ENCODE measurements around the gene SUSD5. TPM values are rescaled to one million over a fixed set of nuclear protein-coding genes. Genes with fewer than 3 reads are reported as not detected.
A peak's percentile ranks its signal among the peaks of the same experiment; 100 is the strongest.

SUSD5 gene
- total RNA-seq, 3 donors from 2014 or later: 0.66 to 4.2 (median 3.8) TPM

DNA sequence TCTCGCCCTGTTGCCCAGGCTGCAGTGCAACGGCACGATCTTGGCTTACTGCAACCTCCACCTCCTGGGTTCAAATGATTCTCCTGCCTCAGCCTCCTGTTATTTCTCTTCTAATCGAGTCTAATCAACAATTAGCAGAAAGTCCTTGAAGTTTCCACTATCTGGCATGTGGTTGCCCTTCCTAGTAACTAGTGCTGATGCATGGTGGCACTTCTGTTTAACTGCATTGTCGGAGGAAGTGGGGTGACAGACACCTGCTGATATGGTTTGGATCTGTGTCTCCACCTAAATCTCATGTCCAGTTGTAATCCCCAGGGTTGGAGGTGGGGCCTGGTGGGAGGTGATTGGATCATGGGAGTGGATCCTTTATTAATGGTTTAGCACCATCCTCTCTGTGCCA is 95.6 kb downstream of the SUSD5 start:
- Histone ChIP-seq H3K36me3 (no peaks in the 10 kb centered on the region), H3K27me3 (no peaks in the 10 kb centered on the region), H3K4me1 (no peaks in the 10 kb centered on the region), H3K9me3 (no peaks in the 10 kb centered on the region), H3K4me3 (no peak overlapping the region), H3K27ac (no peak overlapping the region)
- TF ChIP-seq, protein P1, sequence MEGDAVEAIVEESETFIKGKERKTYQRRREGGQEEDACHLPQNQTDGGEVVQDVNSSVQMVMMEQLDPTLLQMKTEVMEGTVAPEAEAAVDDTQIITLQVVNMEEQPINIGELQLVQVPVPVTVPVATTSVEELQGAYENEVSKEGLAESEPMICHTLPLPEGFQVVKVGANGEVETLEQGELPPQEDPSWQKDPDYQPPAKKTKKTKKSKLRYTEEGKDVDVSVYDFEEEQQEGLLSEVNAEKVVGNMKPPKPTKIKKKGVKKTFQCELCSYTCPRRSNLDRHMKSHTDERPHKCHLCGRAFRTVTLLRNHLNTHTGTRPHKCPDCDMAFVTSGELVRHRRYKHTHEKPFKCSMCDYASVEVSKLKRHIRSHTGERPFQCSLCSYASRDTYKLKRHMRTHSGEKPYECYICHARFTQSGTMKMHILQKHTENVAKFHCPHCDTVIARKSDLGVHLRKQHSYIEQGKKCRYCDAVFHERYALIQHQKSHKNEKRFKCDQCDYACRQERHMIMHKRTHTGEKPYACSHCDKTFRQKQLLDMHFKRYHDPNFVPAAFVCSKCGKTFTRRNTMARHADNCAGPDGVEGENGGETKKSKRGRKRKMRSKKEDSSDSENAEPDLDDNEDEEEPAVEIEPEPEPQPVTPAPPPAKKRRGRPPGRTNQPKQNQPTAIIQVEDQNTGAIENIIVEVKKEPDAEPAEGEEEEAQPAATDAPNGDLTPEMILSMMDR (IDR thresholded peaks at IDR 0.05): no peak
- TF ChIP-seq POLR2AphosphoS5 (IDR thresholded peaks at IDR 0.05) (no peak), POLR2A (IDR thresholded peaks at IDR 0.05) (no peak)
- intact Hi-C loops (cut with DNase I; ENCODE audit: low total_unique reads): no loop called here
- no peak for DNase-seq (ENCODE audit: low spot score in 2 of 2)

DNA sequence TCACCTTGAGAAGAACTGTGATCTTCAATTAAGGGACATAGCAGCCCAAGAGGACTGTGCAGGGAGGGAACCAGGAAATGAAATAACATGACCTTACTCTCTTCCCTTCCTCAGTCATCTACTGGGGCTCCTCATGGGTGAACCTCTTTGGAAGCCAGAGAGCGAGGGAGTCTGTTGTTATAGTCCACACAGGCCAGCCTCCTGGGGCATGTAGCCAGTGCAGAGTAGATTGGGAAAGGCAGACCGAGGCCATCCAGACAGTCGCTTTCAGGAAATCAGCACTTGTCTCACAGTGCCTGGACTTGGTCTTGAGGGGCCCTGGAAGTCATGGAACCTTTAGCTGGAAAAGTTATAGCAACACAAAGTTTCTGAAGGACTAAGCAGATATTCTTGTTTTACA is 98.7 kb downstream of the SUSD5 start:
- no peaks in the 10 kb centered on the region for H3K36me3 ChIP-seq
- peak overlapping the region in 1 of 2 donors; percentile 38 for H3K27ac ChIP-seq
- no peak overlapping the region for H3K4me3 ChIP-seq
- no peaks in the 10 kb centered on the region for H3K27me3 ChIP-seq
- TF ChIP-seq POLR2A (IDR thresholded peaks at IDR 0.05) (no peak), POLR2AphosphoS5 (IDR thresholded peaks at IDR 0.05) (no peak)
- TF ChIP-seq, protein P1 (IDR thresholded peaks at IDR 0.05): no peak
- H3K4me1 ChIP-seq: no peaks in the 10 kb centered on the region
- DNase-seq (ENCODE audit: low spot score in 2 of 2): no peak
- no peaks in the 10 kb centered on the region for H3K9me3 ChIP-seq
- intact Hi-C loops (cut with DNase I; ENCODE audit: low total_unique reads): no loop called here

DNA sequence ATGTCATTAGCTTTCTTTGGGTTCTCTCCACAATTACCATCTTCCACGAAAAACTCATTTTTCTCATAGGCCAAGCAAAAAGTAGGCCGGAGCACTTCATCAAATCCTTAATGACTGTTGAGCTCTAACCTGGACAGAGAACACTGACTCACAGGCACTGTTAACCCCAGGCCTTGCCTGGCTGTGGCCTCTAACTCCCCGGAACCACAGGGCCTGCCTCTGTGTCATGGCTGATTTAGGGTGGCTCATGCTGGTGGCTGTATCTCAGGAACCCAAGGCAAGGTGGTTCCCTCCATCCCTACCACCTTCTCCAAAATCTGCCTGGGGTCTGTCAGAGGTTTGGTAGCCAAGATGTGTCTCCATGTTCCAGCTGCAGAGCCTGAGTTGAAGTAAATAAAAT is 101.1 kb downstream of the SUSD5 start:
- H3K4me1 ChIP-seq: no peaks in the 10 kb centered on the region
- H3K36me3 ChIP-seq: no peaks in the 10 kb centered on the region
- H3K9me3 ChIP-seq: no peaks in the 10 kb centered on the region
- no peak for DNase-seq (ENCODE audit: low spot score in 2 of 2)
- TF ChIP-seq, protein P1 (IDR thresholded peaks at IDR 0.05): no peak
- no peak for TF ChIP-seq POLR2AphosphoS5 (IDR thresholded peaks at IDR 0.05)
- no peaks in the 10 kb centered on the region for H3K27me3 ChIP-seq
- no peak overlapping the region for H3K4me3 ChIP-seq
- peak overlapping the region in 1 of 2 donors; percentile 25 for H3K27ac ChIP-seq
- intact Hi-C loops (cut with DNase I; ENCODE audit: low total_unique reads): no loop called here

DNA sequence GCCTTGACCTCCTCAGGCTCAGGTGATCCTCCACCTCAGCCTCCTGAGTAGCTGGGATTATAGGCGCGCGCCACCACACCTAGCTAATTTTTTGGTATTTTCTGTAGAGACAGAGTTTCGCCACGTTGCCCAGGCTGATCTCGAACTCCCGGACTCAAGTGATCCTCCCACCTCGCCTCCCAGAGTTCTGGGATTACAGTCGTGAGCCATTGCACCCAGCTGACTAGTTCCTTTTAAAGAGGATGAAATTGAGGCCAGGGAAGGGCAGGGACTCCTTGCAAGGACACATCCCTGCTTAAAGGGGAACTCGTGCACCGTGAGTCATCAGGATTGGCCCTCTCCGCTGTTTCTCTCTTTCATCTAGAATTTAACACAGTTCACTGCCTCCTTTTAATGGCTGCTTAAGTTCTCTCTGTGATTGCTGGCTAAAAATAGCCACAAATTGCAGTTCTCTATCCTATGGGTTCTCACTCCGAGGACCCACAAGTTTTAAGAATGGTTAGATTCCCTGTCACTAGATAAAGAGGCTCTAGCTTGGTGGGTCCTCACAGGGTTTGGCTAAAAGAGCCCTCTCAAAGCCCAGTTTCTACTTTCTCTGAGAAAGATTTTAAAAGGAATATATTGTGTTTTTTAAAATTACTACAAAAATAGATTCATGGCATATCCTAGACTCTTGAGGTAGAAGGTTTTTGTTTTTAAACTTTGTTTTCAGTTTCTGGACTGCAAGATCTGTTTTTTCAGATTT is 103.4 kb downstream of the SUSD5 start:
- no peaks in the 10 kb centered on the region for H3K27me3 ChIP-seq
- peak overlapping the region; percentile 53 to 99 (median 89) for H3K4me3 ChIP-seq
- peak overlapping the region; percentile 92 to 96 for H3K27ac ChIP-seq
- H3K9me3 ChIP-seq: no peaks in the 10 kb centered on the region
- intact Hi-C loops (cut with DNase I; ENCODE audit: low total_unique reads): no loop called here
- peak in 1 of 2 donors; percentile 57 for DNase-seq (ENCODE audit: low spot score in 2 of 2)
- TF ChIP-seq POLR2AphosphoS5 (IDR thresholded peaks at IDR 0.05): peak; percentile 22 to 63 (median 36)
- TF ChIP-seq, protein P1 (IDR thresholded peaks at IDR 0.05): no peak
- no peaks in the 10 kb centered on the region for H3K36me3 ChIP-seq
- H3K4me1 ChIP-seq: no peaks in the 10 kb centered on the region

DNA sequence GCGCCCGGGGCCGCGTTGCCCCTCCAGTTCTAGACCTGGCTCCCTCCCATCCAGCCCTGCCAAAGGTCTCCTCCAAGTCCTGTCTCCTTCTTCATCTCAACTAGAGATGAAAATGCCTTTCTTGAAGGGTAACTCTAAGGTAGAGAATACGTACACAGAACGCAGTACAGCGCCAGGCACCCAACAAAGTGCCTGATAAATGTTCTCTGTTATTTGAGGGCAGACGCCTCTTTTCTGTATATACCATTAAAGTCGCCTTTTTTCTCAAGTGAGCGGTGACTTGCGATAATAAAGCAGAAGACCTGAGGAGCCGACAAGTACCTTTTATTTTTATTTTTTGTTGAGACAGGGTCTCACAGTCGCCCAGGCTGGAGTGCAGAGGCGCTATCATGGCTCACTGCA is 104.0 kb downstream of the SUSD5 start:
- Histone ChIP-seq H3K27me3 (no peaks in the 10 kb centered on the region), H3K36me3 (no peaks in the 10 kb centered on the region), H3K27ac (peak overlapping the region; percentile 92 to 96), H3K9me3 (no peaks in the 10 kb centered on the region), H3K4me3 (peak overlapping the region; percentile 53 to 99 (median 89)), H3K4me1 (no peaks in the 10 kb centered on the region)
- no peak for DNase-seq (ENCODE audit: low spot score in 2 of 2)
- intact Hi-C loops (cut with DNase I; ENCODE audit: low total_unique reads): no loop called here
- TF ChIP-seq POLR2A (IDR thresholded peaks at IDR 0.05): no peak
- peak in 2 of 3 donors; percentile 1 to 7 for TF ChIP-seq POLR2AphosphoS5 (IDR thresholded peaks at IDR 0.05)

Data from breast epithelium (tissue), 4 donors.